RWPE2 (cell line): Measurements from ENCODE around the gene RAD21L1.

Source experiments
- ATAC-seq: fragments of 200-7000 bp; cut with Tn5 transposase; 3 replicates; pipeline ENCODE4 v1.9.1; 2021; ENCODE audit warnings: low read depth
- DNase-seq: peaks from one replicate; pipeline ENCODE4 v3.0.0-alpha.2; 2020; ENCODE audit warnings: low spot score
- H3K27ac ChIP-seq: fragments of 450-650 bp; 2 replicates; pipeline ENCODE4 v1.5.1; 2017; ENCODE audit warnings: mild to moderate bottlenecking; ENCODE audit not compliant: poor library complexity, severe bottlenecking
- H3K27me3 ChIP-seq: fragments of 250-450 bp; sonication (Bioruptor Pico); 2 replicates; pipeline ENCODE4 v1.5.1; 2021; ENCODE audit warnings: mild to moderate bottlenecking, moderate library complexity; ENCODE audit not compliant: insufficient read depth, poor library complexity, severe bottlenecking
- H3K36me3 ChIP-seq: fragments of 250-450 bp; sonication (Bioruptor Pico); 2 replicates; pipeline ENCODE4 v1.5.1; 2020; ENCODE audit warnings: low read depth, mild to moderate bottlenecking, moderate library complexity
- H3K4me1 ChIP-seq: fragments of 250-450 bp; sonication (Bioruptor Pico); 2 replicates; pipeline ENCODE4 v1.5.1; 2021; ENCODE audit warnings: mild to moderate bottlenecking, moderate library complexity; ENCODE audit not compliant: insufficient read depth, poor library complexity, severe bottlenecking
- H3K4me3 ChIP-seq: fragments of 250-450 bp; sonication (Bioruptor Pico); 2 replicates; pipeline ENCODE4 v1.5.1; 2021; ENCODE audit warnings: mild to moderate bottlenecking, moderate library complexity; ENCODE audit not compliant: severe bottlenecking
- H3K9me3 ChIP-seq: fragments of 250-450 bp; sonication (Bioruptor Pico); 2 replicates; pipeline ENCODE4 v1.5.1; 2021; ENCODE audit warnings: mild to moderate bottlenecking, moderate library complexity; ENCODE audit not compliant: severe bottlenecking
- TF ChIP-seq, protein P1 (sequence below): fragments of 450-650 bp; IDR thresholded peaks from one replicate; pipeline ENCODE4 v1.5.1; 2017; ENCODE audit warnings: mild to moderate bottlenecking, moderate library complexity; ENCODE audit not compliant: poor library complexity, severe bottlenecking

Gene RAD21L1

DNA sequence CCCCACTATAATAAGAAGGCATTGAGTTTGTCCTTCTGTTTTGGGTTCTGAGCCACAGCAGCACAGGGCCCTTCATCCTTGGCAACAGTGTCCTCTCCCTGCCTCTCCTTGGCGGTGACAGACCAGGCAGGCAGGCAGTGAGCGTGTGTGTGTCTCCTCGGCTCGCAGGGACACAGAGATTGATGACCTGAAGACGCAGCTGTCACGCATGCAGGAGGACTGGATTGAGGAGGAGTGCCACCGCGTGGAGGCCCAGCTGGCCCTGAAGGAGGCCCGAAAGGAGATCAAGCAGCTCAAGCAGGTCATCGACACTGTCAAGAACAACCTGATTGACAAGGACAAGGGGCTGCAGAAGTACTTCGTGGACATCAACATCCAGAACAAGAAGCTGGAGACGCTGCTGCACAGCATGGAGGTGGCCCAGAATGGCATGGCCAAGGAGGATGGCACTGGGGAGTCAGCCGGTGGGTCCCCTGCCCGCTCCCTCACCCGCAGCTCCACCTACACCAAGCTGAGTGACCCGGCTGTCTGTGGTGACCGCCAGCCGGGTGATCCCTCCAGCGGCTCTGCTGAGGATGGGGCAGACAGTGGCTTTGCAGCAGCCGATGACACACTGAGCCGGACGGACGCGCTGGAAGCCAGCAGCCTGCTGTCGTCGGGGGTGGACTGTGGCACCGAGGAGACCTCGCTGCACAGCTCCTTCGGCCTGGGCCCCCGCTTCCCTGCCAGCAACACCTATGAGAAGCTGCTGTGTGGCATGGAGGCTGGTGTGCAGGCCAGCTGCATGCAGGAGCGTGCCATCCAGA is 79.1 kb downstream of the RAD21L1 start:
- DNase-seq (no peak), ATAC-seq (no peak)
- Histone ChIP-seq H3K27ac (no peak overlapping the region), H3K9me3 (no peaks in the 10 kb centered on the region), H3K4me3 (no peak overlapping the region), H3K27me3 (no peaks in the 10 kb centered on the region), H3K36me3 (no peaks in the 10 kb centered on the region), H3K4me1 (peaks cover 8% of the 10 kb centered on the region)
- TF ChIP-seq, protein P1, sequence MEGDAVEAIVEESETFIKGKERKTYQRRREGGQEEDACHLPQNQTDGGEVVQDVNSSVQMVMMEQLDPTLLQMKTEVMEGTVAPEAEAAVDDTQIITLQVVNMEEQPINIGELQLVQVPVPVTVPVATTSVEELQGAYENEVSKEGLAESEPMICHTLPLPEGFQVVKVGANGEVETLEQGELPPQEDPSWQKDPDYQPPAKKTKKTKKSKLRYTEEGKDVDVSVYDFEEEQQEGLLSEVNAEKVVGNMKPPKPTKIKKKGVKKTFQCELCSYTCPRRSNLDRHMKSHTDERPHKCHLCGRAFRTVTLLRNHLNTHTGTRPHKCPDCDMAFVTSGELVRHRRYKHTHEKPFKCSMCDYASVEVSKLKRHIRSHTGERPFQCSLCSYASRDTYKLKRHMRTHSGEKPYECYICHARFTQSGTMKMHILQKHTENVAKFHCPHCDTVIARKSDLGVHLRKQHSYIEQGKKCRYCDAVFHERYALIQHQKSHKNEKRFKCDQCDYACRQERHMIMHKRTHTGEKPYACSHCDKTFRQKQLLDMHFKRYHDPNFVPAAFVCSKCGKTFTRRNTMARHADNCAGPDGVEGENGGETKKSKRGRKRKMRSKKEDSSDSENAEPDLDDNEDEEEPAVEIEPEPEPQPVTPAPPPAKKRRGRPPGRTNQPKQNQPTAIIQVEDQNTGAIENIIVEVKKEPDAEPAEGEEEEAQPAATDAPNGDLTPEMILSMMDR, result no peak
